Hepatic stellate cell (primary cell): ENCODE measurements around the gene METTL9.
"Not testable (repeated sequence)": the region's sequence is repeated elsewhere in the genome, so short reads cannot be mapped to it uniquely, and the experiment has no call there.

ENCODE experiments used
- DNase-seq: peaks from one replicate; pipeline ENCODE4 v3.0.0; 2011; ENCODE audit warnings: low spot score

The METTL9 gene

GRCh38 chr16:21637032-21637968, 37.9 kb downstream of the METTL9 start:
- no peak for DNase-seq

GRCh38 chr16:21638573-21638975, 39.2 kb downstream of the METTL9 start:
- no peak for DNase-seq

GRCh38 chr16:21639493-21639892, 40.1 kb downstream of the METTL9 start:
- DNase-seq, result no peak

- DNase-seq, result no peak
Observed at GRCh38 chr16:21641916-21642315, 42.5 kb downstream of the METTL9 start.

DNA sequence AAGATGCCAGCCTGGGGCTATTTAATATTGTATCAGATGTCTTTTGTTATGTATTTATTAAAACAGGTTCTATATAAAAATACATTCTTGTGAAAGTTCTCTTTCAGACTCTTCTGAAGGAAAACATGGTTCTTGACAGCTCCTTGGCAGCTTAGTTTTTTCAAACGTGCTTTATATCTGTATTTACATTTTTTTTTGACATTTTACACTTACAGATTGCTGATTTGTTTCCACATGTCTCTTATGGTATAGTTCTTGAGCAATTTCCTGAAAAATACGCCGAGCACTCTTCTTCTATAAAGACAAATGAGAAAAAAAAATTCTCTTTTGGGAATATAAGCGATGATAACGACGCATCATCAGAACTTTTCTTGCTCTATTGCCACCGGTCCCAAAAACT, 43.5 kb downstream of the METTL9 start:
- no peak for DNase-seq

DNA sequence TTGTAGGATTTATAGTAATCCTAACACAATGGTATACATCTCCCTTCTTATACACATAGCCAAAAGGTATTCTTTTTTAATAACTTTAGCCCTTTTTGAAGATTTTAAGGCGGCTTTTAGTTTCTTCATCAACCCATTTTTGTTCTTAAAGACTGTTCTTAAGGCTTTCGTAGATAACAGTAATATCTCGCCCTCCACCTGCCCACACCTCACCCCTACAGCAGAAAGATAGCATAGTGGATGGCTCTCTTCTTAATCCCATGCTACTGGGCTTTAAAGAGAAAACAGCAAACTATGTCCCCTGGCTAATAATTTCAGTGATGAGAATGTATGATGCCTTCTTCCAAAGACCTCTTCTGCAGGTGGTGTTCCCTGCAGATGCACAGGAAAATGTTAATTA, 44.4 kb downstream of the METTL9 start:
- DNase-seq, result no peak

GRCh38 chr16:21644674-21645073, 45.3 kb downstream of the METTL9 start:
- DNase-seq, result no peak

- DNase-seq, result peak; percentile 55
Observed at GRCh38 chr16:21645261-21645721, 45.9 kb downstream of the METTL9 start.

- DNase-seq, result peak; percentile 41
Observed at GRCh38 chr16:21646091-21646490, 46.7 kb downstream of the METTL9 start.

DNA sequence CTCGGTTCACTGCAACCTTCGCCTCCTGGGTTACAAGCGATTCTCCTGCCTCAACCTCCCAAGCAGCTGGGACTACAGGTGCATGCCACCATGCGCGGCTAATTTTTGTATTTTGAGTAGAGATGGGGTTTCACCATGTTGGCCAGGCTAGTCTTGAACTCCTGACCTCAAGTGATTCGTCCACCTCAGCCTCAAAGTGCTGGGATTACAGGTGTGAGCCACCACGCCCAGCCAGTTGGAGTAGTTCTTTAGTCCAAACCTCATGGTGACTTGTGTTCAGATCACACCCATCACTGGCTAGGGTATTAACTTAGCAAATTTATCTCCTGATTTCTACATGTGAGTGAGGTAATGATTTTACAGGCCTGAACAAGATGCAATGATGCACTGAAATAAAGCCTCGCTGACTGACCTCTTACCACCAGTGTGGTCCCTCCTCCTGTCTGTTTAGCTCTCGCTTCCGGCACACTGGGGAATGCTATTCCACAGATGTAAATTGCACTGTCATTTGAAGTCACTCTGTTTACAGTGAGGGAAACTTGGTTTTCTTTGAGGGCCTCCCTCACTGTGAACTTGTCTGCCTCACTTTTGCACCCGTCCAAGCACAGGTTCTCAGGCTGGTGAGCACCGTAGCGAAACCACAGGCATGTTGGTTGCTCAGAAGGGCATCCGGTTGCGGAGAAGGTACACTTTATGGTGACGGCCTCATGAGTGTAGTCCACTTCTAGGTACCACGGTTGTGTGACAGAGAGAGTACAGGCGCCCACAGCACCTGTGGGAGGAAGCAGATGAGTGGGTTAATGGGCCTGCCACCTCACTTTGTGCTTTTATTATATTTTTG, 47.6 kb downstream of the METTL9 start:
- no peak for DNase-seq

- DNase-seq, result no peak
Observed at GRCh38 chr16:21647562-21648164, 48.3 kb downstream of the METTL9 start.

GRCh38 chr16:21649826-21650406, 50.5 kb downstream of the METTL9 start:
- not testable (repeated sequence) for DNase-seq

DNA sequence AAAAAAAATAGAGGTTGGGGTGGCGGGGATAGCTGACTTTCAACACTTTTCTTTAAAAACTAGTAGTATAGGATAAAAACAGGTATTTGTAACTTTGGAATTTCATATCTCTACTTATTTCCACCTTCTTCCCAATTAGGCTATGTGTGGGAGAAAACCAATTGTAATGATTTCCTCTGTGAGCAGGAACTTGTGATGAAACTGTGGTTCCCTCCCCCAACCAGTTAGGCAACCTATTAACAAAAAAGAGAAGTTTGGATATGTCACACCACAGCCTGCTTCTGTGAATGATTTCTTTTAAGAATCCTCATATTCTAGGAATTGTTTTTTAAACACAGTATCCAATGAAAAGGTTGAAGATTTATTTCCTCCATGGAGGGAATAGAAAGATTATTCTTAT, 51.1 kb downstream of the METTL9 start:
- no peak for DNase-seq

DNA sequence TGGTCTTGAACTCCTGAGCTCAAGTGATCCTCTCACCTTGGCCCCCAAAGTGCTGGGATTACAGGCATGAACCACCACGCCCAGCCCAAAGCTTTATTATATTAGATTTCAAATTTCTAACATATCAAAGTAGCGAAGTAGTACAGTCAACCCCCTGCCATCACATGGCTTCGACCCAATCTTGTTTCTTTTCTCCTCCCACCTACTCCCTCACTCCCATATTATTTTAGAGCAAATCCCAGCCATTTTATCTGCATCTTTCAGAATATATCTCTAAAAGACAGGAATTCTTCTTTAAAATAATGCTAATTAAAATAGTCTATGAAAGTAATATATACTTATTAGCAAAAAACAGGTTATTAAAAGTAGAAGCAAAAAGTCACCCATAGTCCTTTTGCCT, 52.1 kb downstream of the METTL9 start:
- no peak for DNase-seq

DNA sequence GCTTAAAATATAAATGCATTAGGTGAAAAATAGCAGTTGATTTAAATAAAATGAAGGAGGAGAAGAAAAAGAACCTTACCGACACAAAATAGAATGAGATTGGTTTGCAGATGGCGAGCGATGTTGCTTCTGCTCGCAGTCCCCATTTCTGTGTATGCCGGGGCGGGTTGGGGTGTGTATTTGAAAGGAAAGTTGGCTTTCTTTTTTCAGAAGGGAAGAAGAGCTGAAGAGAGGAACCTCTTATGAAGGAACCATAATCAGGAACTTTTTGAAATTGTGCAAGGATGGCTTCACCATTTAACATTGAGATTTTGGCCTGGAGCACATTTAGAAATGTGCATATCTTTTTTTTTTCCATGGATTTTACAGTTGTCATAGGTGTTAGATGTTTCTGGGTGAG, 53.1 kb downstream of the METTL9 start, which contains the start of gene IGSF6:
TSS of gene IGSF6 (minus strand) at position 156 of the 400 bp plus-strand sequence. CDS start at position 146, 10 bp downstream.
- DNase-seq, result no peak

DNA sequence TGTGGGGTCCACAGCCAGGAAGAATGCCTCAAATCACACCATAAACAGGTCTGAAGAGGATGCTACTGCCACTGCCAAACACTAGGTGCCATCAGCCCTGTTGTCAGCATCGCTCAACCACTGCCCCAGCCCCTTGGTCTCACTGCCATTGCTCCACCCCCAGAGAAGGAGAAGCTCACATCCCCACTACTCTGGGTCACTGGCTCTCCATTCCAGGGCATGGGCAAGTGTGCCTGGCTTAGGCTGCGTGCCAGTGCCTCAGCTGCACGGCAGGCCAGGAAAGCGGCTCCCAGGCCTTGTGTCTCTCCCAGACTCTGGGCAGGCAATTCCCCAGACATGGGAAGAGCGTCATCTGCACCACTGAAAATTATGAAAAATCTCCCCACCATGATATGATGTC, 54.2 kb downstream of the METTL9 start:
- DNase-seq, result no peak

DNA sequence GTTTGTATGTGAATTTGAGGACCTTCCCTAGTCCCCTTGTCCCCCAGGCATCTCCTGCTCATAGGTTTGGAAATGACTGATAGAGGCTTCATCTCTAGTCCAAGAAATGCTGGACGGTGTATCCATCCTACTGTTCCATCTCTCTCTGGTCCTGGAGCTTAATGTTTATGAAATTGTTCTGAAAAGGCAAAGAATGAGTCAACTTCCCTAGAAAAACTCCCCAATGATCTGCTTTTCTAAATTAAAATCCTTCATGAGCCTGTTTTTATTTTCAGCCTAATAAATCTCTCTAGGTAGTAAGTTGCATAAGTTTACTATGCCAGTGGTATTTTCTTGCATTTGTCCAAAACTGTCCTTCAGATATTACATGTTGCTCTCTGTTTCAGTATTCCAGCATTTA, 55.1 kb downstream of the METTL9 start:
- DNase-seq, result no peak

DNA sequence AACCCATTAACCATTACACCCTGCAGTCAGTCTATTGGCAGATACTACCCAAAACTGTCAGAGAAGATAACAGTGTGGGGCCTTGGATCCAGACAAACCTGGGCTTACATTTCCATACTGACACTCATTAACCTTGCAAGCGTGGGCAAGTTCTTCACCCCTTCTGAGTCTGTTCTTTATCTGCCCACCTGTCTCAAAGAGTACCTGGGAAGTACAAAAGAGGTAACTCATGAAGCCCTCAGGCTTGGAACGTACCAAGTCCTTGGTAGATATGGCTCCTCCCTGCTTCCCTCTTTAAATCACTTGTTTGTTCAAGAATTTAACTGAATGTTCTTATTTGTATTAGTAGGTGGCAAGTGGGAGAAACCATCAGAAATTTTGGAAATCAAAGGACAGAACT, 55.5 kb downstream of the METTL9 start:
- DNase-seq, result no peak

- peak; percentile 71 for DNase-seq
Observed at GRCh38 chr16:21656795-21657768, 57.7 kb downstream of the METTL9 start.

DNA sequence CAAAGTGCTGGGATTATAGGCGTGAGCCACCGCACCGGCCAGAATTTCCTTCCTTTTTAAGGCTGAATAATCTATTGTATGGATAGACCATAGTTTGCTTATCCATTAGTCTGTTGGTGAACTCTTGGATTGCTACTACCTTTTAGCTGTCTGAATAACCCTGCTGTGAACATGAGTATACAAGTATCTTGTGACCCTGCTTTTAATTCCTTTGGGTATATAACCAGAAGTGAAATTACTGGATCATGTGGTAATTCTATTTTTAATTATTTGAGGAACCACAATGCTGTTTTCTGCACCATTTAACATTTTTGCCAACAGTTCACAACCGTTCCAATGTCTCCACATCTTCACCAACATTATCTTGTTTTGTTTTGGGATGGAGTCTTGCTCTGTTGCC, 59.7 kb downstream of the METTL9 start:
- DNase-seq, result no peak
